Measurements from ENCODE around the gene OR51B4. TPM values are rescaled to one million over a fixed set of nuclear protein-coding genes. Genes with fewer than 3 reads are reported as not detected.

The OR51B4 gene
- total and polyA plus RNA-seq, 2 donors (not counting 1 experiment from before 2014, with no cell fraction given) = 0.17 TPM; not detected in 1

GRCh38 chr11:5284637-5285036 is 17.1 kb downstream of the OR51B4 start:
- no peak overlapping the region for H3K4me3 ChIP-seq (replicated peaks in 1 of 4; ENCODE audit: control extremely low read depth in 1 of 4, insufficient read depth in 1 of 4, low read depth in 3 of 4, low read length in 4 of 4)
- no peak overlapping the region for H2AFZ ChIP-seq (ENCODE audit: low read length)
- H3K4me2 ChIP-seq (ENCODE audit: extremely low read depth, insufficient read depth, low read length) = no peak overlapping the region
- no peak for TF ChIP-seq CTCF (conservative IDR thresholded peaks at IDR 0.05 in 1 of 2, IDR thresholded peaks at IDR 0.05 in 1 of 2; ENCODE audit: low read depth in 1 of 2, low read length in 2 of 2)
- TF ChIP-seq EZH2 (IDR thresholded peaks at IDR 0.05; ENCODE audit: low read length, missing control alignments) = no peak
- no peak overlapping the region for H3K27ac ChIP-seq (ENCODE audit: insufficient read depth, low read length)
- no peak for DNase-seq (ENCODE audit: low read depth in 2 of 2)
- no peaks in the 10 kb centered on the region for H3K79me2 ChIP-seq (ENCODE audit: control insufficient read depth, insufficient read depth, low read length)
- H3K4me1 ChIP-seq (ENCODE audit: control insufficient read depth, extremely low read depth, insufficient read depth, low read length) = peaks cover 14% of the 10 kb centered on the region
- no peaks in the 10 kb centered on the region for H3K9me3 ChIP-seq (ENCODE audit: control insufficient read depth, insufficient read depth, low read depth, low read length)
- no peaks in the 10 kb centered on the region for H4K20me1 ChIP-seq (ENCODE audit: control insufficient read depth, extremely low read depth, insufficient read depth, low read length)
- no peak overlapping the region for H3K9ac ChIP-seq (ENCODE audit: insufficient read depth, low read length)
- no peaks in the 10 kb centered on the region for H3K27me3 ChIP-seq (ENCODE audit: control insufficient read depth, insufficient read depth, low read length)
- H3K36me3 ChIP-seq (ENCODE audit: control insufficient read depth, insufficient read depth, low read length) = no peaks in the 10 kb centered on the region

DNA sequence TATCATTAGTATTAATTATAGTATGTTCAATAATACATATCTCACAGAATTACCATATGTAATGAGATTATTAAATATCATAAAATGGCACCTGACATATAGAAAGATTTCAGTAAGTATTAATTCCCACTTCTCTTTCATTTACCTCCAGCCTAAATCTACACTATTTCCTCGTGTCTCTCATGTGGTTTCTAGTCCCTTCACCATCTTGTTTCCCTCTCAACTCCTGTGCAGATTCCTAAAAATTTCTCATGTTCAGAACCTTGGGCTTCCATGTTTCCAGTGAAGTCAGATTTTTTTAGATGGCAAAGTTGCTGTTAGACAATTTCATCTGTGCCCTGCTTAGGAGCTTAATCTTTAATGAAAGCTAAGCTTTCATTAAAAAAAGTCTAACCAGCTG is 17.9 kb downstream of the OR51B4 start:
- H3K79me2 ChIP-seq (ENCODE audit: control insufficient read depth, insufficient read depth, low read length) = no peaks in the 10 kb centered on the region
- no peak overlapping the region for H3K4me2 ChIP-seq (ENCODE audit: extremely low read depth, insufficient read depth, low read length)
- H3K4me1 ChIP-seq (ENCODE audit: control insufficient read depth, extremely low read depth, insufficient read depth, low read length) = peaks cover 16% of the 10 kb centered on the region
- TF ChIP-seq EZH2 (IDR thresholded peaks at IDR 0.05; ENCODE audit: low read length, missing control alignments) (no peak), CTCF (conservative IDR thresholded peaks at IDR 0.05 in 1 of 2, IDR thresholded peaks at IDR 0.05 in 1 of 2; ENCODE audit: low read depth in 1 of 2, low read length in 2 of 2) (no peak)
- H3K9ac ChIP-seq (ENCODE audit: insufficient read depth, low read length) = no peak overlapping the region
- no peak overlapping the region for H2AFZ ChIP-seq (ENCODE audit: low read length)
- no peaks in the 10 kb centered on the region for H3K27me3 ChIP-seq (ENCODE audit: control insufficient read depth, insufficient read depth, low read length)
- no peaks in the 10 kb centered on the region for H4K20me1 ChIP-seq (ENCODE audit: control insufficient read depth, extremely low read depth, insufficient read depth, low read length)
- no peaks in the 10 kb centered on the region for H3K36me3 ChIP-seq (ENCODE audit: control insufficient read depth, insufficient read depth, low read length)
- no peak for DNase-seq (ENCODE audit: low read depth in 2 of 2)
- no peak overlapping the region for H3K4me3 ChIP-seq (replicated peaks in 1 of 4; ENCODE audit: control extremely low read depth in 1 of 4, insufficient read depth in 1 of 4, low read depth in 3 of 4, low read length in 4 of 4)
- H3K9me3 ChIP-seq (ENCODE audit: control insufficient read depth, insufficient read depth, low read depth, low read length) = no peaks in the 10 kb centered on the region
- no peak overlapping the region for H3K27ac ChIP-seq (ENCODE audit: insufficient read depth, low read length)

GRCh38 chr11:5283086-5283485 is 18.7 kb downstream of the OR51B4 start:
- Histone ChIP-seq H3K4me3 (replicated peaks in 1 of 4; ENCODE audit: control extremely low read depth in 1 of 4, insufficient read depth in 1 of 4, low read depth in 3 of 4, low read length in 4 of 4) (no peak overlapping the region), H3K9ac (ENCODE audit: insufficient read depth, low read length) (no peak overlapping the region), H3K27me3 (ENCODE audit: control insufficient read depth, insufficient read depth, low read length) (no peaks in the 10 kb centered on the region), H4K20me1 (ENCODE audit: control insufficient read depth, extremely low read depth, insufficient read depth, low read length) (no peaks in the 10 kb centered on the region), H3K36me3 (ENCODE audit: control insufficient read depth, insufficient read depth, low read length) (no peaks in the 10 kb centered on the region), H3K4me1 (ENCODE audit: control insufficient read depth, extremely low read depth, insufficient read depth, low read length) (peaks cover 14% of the 10 kb centered on the region), H3K27ac (ENCODE audit: insufficient read depth, low read length) (no peak overlapping the region), H2AFZ (ENCODE audit: low read length) (no peak overlapping the region), H3K4me2 (ENCODE audit: extremely low read depth, insufficient read depth, low read length) (no peak overlapping the region), H3K79me2 (ENCODE audit: control insufficient read depth, insufficient read depth, low read length) (no peaks in the 10 kb centered on the region), H3K9me3 (ENCODE audit: control insufficient read depth, insufficient read depth, low read depth, low read length) (no peaks in the 10 kb centered on the region)
- TF ChIP-seq EZH2 (IDR thresholded peaks at IDR 0.05; ENCODE audit: low read length, missing control alignments) (no peak), CTCF (conservative IDR thresholded peaks at IDR 0.05 in 1 of 2, IDR thresholded peaks at IDR 0.05 in 1 of 2; ENCODE audit: low read depth in 1 of 2, low read length in 2 of 2) (no peak)
- no peak for DNase-seq (ENCODE audit: low read depth in 2 of 2)

Measured in fibroblast of lung (primary cell).